ENCODE data around the gene GBP4.

The GBP4 gene

GRCh38 chr1:89170170-89171066, 28.3 kb downstream of the GBP4 start:
- H3K36me3 ChIP-seq (ENCODE audit: control insufficient read depth, low read depth, low read length) = no peaks in the 10 kb centered on the region
- H3K4me3 ChIP-seq (ENCODE audit: low read length) = no peak overlapping the region
- no peaks in the 10 kb centered on the region for H3K9me3 ChIP-seq (ENCODE audit: control insufficient read depth, low read depth, low read length)
- no peaks in the 10 kb centered on the region for H3K4me1 ChIP-seq (ENCODE audit: control insufficient read depth, low read depth, low read length)
- no peaks in the 10 kb centered on the region for H3K27me3 ChIP-seq (ENCODE audit: control insufficient read depth, insufficient read depth, low read length)
- no peak overlapping the region for H3K9ac ChIP-seq (ENCODE audit: low read length)
- H3K27ac ChIP-seq (ENCODE audit: low read length) = no peak overlapping the region

GRCh38 chr1:89169166-89169565, 29.6 kb downstream of the GBP4 start:
- no peaks in the 10 kb centered on the region for H3K36me3 ChIP-seq (ENCODE audit: control insufficient read depth, low read depth, low read length)
- no peaks in the 10 kb centered on the region for H3K9me3 ChIP-seq (ENCODE audit: control insufficient read depth, low read depth, low read length)
- H3K27ac ChIP-seq (ENCODE audit: low read length) = no peak overlapping the region
- no peaks in the 10 kb centered on the region for H3K27me3 ChIP-seq (ENCODE audit: control insufficient read depth, insufficient read depth, low read length)
- H3K4me1 ChIP-seq (ENCODE audit: control insufficient read depth, low read depth, low read length) = no peaks in the 10 kb centered on the region
- H3K9ac ChIP-seq (ENCODE audit: low read length) = no peak overlapping the region
- H3K4me3 ChIP-seq (ENCODE audit: low read length) = no peak overlapping the region

- Histone ChIP-seq H3K27me3 (ENCODE audit: control insufficient read depth, insufficient read depth, low read length) (no peaks in the 10 kb centered on the region), H3K4me1 (ENCODE audit: control insufficient read depth, low read depth, low read length) (no peaks in the 10 kb centered on the region), H3K27ac (ENCODE audit: low read length) (no peak overlapping the region), H3K9ac (ENCODE audit: low read length) (no peak overlapping the region), H3K9me3 (ENCODE audit: control insufficient read depth, low read depth, low read length) (no peaks in the 10 kb centered on the region), H3K4me3 (ENCODE audit: low read length) (no peak overlapping the region), H3K36me3 (ENCODE audit: control insufficient read depth, low read depth, low read length) (no peaks in the 10 kb centered on the region)
These were observed 31.0 kb downstream of the GBP4 start for GRCh38 chr1:89167590-89168230.

- Histone ChIP-seq H3K9me3 (ENCODE audit: control insufficient read depth, low read depth, low read length) (no peaks in the 10 kb centered on the region), H3K36me3 (ENCODE audit: control insufficient read depth, low read depth, low read length) (no peaks in the 10 kb centered on the region), H3K9ac (ENCODE audit: low read length) (no peak overlapping the region), H3K27me3 (ENCODE audit: control insufficient read depth, insufficient read depth, low read length) (no peaks in the 10 kb centered on the region), H3K27ac (ENCODE audit: low read length) (no peak overlapping the region), H3K4me3 (ENCODE audit: low read length) (no peak overlapping the region), H3K4me1 (ENCODE audit: control insufficient read depth, low read depth, low read length) (no peaks in the 10 kb centered on the region)
These were observed 32.0 kb downstream of the GBP4 start for GRCh38 chr1:89166705-89167104.

GRCh38 chr1:89165811-89166210, 32.9 kb downstream of the GBP4 start:
- H3K36me3 ChIP-seq (ENCODE audit: control insufficient read depth, low read depth, low read length) = no peaks in the 10 kb centered on the region
- H3K27me3 ChIP-seq (ENCODE audit: control insufficient read depth, insufficient read depth, low read length) = no peaks in the 10 kb centered on the region
- no peak overlapping the region for H3K9ac ChIP-seq (ENCODE audit: low read length)
- no peak overlapping the region for H3K27ac ChIP-seq (ENCODE audit: low read length)
- H3K9me3 ChIP-seq (ENCODE audit: control insufficient read depth, low read depth, low read length) = no peaks in the 10 kb centered on the region
- H3K4me1 ChIP-seq (ENCODE audit: control insufficient read depth, low read depth, low read length) = no peaks in the 10 kb centered on the region
- no peak overlapping the region for H3K4me3 ChIP-seq (ENCODE audit: low read length)

GRCh38 chr1:89151047-89151446, 47.7 kb downstream of the GBP4 start:
- no peaks in the 10 kb centered on the region for H3K4me1 ChIP-seq (ENCODE audit: control insufficient read depth, low read depth, low read length)

GRCh38 chr1:89149976-89150375, 48.8 kb downstream of the GBP4 start:
- H3K4me1 ChIP-seq (ENCODE audit: control insufficient read depth, low read depth, low read length) = no peaks in the 10 kb centered on the region
- no peaks in the 10 kb centered on the region for H3K27me3 ChIP-seq (ENCODE audit: control insufficient read depth, insufficient read depth, low read length)
- no peak overlapping the region for H3K4me3 ChIP-seq (ENCODE audit: low read length)
- no peaks in the 10 kb centered on the region for H3K36me3 ChIP-seq (ENCODE audit: control insufficient read depth, low read depth, low read length)
- H3K9me3 ChIP-seq (ENCODE audit: control insufficient read depth, low read depth, low read length) = no peaks in the 10 kb centered on the region
- H3K9ac ChIP-seq (ENCODE audit: low read length) = no peak overlapping the region
- H3K27ac ChIP-seq (ENCODE audit: low read length) = no peak overlapping the region

More at GRCh38 chr1:89151047-89151446, 47.7 kb downstream of the GBP4 start:
- Histone ChIP-seq H3K27me3 (ENCODE audit: control insufficient read depth, insufficient read depth, low read length) (no peaks in the 10 kb centered on the region), H3K4me3 (ENCODE audit: low read length) (no peak overlapping the region), H3K9me3 (ENCODE audit: control insufficient read depth, low read depth, low read length) (no peaks in the 10 kb centered on the region), H3K36me3 (ENCODE audit: control insufficient read depth, low read depth, low read length) (no peaks in the 10 kb centered on the region), H3K9ac (ENCODE audit: low read length) (no peak overlapping the region), H3K27ac (ENCODE audit: low read length) (no peak overlapping the region)

GRCh38 chr1:89149229-89149628, 49.5 kb downstream of the GBP4 start:
- H3K27me3 ChIP-seq (ENCODE audit: control insufficient read depth, insufficient read depth, low read length) = no peaks in the 10 kb centered on the region
- no peaks in the 10 kb centered on the region for H3K9me3 ChIP-seq (ENCODE audit: control insufficient read depth, low read depth, low read length)
- no peak overlapping the region for H3K9ac ChIP-seq (ENCODE audit: low read length)
- H3K4me3 ChIP-seq (ENCODE audit: low read length) = no peak overlapping the region
- H3K4me1 ChIP-seq (ENCODE audit: control insufficient read depth, low read depth, low read length) = no peaks in the 10 kb centered on the region
- no peak overlapping the region for H3K27ac ChIP-seq (ENCODE audit: low read length)
- no peaks in the 10 kb centered on the region for H3K36me3 ChIP-seq (ENCODE audit: control insufficient read depth, low read depth, low read length)

- no peak overlapping the region for H3K4me3 ChIP-seq (ENCODE audit: low read length)
- H3K36me3 ChIP-seq (ENCODE audit: control insufficient read depth, low read depth, low read length) = no peaks in the 10 kb centered on the region
- no peaks in the 10 kb centered on the region for H3K4me1 ChIP-seq (ENCODE audit: control insufficient read depth, low read depth, low read length)
- H3K27me3 ChIP-seq (ENCODE audit: control insufficient read depth, insufficient read depth, low read length) = no peaks in the 10 kb centered on the region
- no peak overlapping the region for H3K9ac ChIP-seq (ENCODE audit: low read length)
- H3K9me3 ChIP-seq (ENCODE audit: control insufficient read depth, low read depth, low read length) = no peaks in the 10 kb centered on the region
- no peak overlapping the region for H3K27ac ChIP-seq (ENCODE audit: low read length)
These were observed 50.8 kb downstream of the GBP4 start for GRCh38 chr1:89147678-89148658.

GRCh38 chr1:89146721-89147120, 52.0 kb downstream of the GBP4 start:
- no peaks in the 10 kb centered on the region for H3K4me1 ChIP-seq (ENCODE audit: control insufficient read depth, low read depth, low read length)
- H3K27ac ChIP-seq (ENCODE audit: low read length) = no peak overlapping the region
- no peaks in the 10 kb centered on the region for H3K27me3 ChIP-seq (ENCODE audit: control insufficient read depth, insufficient read depth, low read length)
- H3K9me3 ChIP-seq (ENCODE audit: control insufficient read depth, low read depth, low read length) = no peaks in the 10 kb centered on the region
- H3K4me3 ChIP-seq (ENCODE audit: low read length) = no peak overlapping the region
- H3K9ac ChIP-seq (ENCODE audit: low read length) = no peak overlapping the region
- H3K36me3 ChIP-seq (ENCODE audit: control insufficient read depth, low read depth, low read length) = no peaks in the 10 kb centered on the region

- no peak overlapping the region for H3K27ac ChIP-seq (ENCODE audit: low read length)
- H3K9me3 ChIP-seq (ENCODE audit: control insufficient read depth, low read depth, low read length) = no peaks in the 10 kb centered on the region
These were observed 55.3 kb downstream of the GBP4 start for GRCh38 chr1:89143484-89143883.

More at GRCh38 chr1:89143484-89143883, 55.3 kb downstream of the GBP4 start:
- Histone ChIP-seq H3K4me3 (ENCODE audit: low read length) (no peak overlapping the region), H3K36me3 (ENCODE audit: control insufficient read depth, low read depth, low read length) (no peaks in the 10 kb centered on the region), H3K27me3 (ENCODE audit: control insufficient read depth, insufficient read depth, low read length) (no peaks in the 10 kb centered on the region), H3K9ac (ENCODE audit: low read length) (no peak overlapping the region), H3K4me1 (ENCODE audit: control insufficient read depth, low read depth, low read length) (no peaks in the 10 kb centered on the region)
